Inferior parietal cortex (tissue), 1 donor: Measurements from ENCODE around the gene ATXN7L3.
A peak's percentile ranks its signal among the peaks of the same experiment; 100 is the strongest.
"Not testable (repeated sequence)": the region's sequence is repeated elsewhere in the genome, so short reads cannot be mapped to it uniquely, and the experiment has no call there.

Experiments
- DNase-seq: peaks from one replicate; pipeline ENCODE4 v3.0.0-alpha.2; 2016; ENCODE audit errors: extremely low spot score

Gene ATXN7L3, protein sequence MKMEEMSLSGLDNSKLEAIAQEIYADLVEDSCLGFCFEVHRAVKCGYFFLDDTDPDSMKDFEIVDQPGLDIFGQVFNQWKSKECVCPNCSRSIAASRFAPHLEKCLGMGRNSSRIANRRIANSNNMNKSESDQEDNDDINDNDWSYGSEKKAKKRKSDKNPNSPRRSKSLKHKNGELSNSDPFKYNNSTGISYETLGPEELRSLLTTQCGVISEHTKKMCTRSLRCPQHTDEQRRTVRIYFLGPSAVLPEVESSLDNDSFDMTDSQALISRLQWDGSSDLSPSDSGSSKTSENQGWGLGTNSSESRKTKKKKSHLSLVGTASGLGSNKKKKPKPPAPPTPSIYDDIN

DNA sequence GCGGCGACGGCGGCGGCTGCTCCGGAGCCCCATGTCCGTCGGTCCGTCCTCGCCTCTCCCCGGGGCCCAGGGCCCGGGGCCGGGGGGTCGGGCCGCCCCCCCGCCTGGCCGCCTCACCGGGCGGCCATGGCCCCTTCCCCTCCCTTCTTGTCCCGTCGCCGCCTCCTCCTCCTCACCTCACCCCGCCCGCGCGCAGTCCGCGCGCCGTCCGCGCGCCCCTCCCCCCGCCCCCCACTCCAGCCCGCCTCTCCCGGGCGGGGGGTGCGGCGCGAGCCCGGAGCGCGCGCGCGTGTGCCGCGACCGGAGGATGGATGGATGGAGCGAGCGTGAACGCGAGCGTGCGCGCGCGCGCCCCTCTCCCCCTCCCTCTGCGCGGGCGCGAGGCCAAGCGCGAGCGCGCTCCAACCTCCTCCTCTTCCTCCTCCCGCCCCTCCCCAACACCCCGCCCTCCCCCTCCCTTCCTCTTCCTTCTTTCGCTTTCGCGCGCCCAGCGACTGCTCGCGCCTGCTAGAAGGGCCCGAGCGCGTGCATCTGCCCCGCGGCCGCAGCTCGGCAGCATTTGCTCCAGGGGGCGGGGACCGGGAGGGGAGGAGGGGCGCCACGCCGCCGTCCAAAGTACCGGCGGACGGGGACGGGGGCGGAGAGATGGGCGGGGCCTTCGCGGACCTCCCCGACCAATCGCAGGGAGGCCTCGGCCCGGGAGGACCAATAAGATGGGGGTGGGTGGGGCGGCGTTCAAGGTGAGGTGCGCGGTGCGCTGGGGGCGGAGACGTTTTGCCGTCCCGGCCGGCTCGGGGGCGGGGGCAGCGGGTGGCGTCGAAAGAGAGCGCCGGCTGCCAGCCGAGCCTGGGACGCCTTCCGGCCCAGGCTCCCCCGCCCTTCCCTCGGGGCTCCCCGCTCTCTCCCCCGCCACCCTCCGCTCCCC is at the start of gene ATXN7L3:
ATXN7L3 (minus strand) TSS at position 332 of the 925 bp plus-strand sequence. CDS start 1,814 bp downstream, outside the sequence.
- peak; percentile 82 for DNase-seq

DNA sequence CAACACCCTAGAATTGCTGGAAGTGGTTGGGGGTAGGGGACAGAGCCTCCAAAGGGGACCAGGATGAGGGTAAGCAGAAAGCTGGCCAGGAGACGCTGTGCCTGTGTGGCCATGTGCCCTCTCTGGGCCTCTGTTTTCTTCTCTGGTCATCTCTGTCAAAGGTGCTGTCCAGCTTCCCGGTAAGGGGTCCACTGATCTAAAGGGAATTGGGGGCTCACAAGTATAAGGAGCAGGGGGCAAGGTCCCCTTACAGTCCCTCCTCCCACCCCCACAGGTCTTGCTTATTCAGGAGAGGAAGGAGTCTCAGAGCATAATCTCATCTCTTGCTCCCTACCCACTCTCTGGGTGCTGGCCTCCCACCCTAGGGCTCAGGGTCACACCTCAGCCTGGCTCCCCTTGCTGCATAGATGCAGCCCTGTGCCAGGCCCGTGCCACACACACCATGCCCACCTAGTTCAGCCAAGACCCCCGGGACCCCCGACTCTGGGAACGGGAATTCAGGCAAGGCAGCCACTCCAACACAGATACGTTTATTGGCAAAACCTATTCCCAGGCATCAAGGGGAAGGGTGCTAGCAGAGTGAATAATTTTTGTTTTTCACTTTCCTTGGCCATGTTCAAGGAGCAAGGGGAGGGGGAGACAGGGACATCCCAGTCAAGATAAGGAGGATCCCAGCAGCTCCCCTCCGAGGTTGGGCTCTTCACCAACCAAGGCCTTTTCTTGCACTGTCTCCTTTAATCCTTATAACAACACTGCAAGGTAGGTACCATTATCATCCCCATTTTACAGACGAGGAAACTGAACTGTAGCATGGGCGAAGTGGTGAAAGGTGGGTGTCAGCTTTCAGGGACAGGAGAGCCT is 48.4 kb upstream of the ATXN7L3 start:
- DNase-seq: no peak

DNA sequence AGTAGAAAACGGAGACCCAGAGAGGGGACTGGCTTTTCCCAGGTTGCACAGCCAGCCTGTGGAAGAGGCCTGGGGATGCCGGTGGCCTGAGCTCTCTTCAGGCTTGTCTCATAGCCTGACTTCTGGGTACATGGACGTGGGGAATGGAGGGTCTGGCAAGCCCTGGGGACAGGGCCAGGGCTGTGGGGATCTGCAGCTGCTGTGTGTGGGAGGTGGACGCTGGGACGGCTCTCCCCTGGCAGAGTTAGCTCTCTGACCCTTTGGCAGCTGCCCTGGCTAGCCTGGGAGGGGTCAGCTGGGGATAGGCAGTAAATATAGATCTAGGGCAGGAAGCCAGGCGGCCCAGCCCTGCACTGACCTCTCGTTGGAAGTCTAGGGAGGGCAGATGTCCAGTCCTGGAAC is 47.8 kb upstream of the ATXN7L3 start:
- no peak for DNase-seq

DNA sequence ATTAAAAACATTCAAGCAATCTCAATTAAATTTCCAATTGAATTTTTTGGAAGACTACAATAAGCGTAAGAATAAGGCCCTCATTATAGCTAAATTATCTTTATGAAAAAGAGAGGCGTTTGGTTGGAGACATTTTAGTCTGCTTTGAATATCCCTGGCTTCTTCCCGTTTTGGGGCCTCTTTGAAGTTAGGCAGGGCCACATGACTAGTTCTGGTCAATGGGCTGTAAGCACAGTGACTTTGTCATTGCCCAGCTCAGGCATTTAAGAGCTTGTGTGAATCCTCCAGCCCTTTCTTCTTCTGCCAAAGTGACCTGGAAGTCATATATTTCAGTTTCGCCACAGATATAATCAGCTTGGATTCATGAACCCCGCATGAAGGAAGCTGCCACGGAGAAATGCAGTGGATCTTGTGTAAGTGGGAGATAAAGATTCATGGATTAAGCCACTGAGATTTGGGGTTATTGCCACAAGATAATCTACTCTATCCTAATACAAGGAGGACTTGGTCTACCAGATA is 41.5 kb upstream of the ATXN7L3 start:
- no peak for DNase-seq

DNA sequence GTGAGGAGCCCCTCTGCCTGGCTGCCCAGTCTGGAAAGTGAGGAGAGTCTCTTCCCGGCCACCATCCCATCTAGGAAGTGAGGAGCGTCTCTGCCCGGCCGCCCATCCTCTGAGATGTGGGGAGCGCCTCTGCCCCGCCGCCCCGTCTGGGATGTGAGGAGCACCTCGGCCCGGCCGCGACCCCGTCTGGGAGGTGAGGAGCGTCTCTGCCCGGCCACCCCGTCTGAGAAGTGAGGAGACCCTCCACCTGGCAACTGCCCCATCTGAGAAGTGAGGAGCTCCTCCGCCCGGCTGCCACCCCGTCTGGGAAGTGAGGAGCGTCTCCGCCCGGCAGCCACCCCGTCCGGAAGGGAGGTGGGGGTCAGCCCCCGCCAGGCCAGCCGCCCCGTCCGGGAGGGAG is 38.2 kb upstream of the ATXN7L3 start:
- not testable (repeated sequence) for DNase-seq

DNA sequence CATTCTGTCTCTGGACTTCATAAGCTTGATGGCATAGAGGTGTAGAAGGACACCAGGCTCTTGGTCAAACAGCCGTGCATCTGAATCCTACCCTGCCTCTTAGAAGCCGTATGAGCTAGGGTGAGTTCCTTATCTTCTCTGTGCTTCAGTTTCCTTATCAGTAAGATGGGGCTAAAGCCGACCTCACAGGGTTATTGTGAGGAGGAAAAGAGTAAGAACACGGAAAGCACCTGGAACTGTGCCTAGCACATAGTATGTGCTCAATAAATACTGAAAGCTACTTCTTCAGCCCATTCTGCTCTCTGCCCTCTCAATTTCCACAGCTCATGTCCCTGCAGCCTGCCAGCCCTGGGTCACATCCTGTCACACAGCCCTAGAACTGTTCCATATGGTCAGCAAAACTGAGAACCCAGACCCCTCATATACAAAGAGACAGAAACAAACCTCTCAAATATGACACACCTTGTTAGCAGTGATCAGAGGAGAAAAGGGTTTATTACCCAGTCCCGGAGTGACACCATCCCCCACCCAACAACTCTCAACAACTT is 36.8 kb upstream of the ATXN7L3 start:
- DNase-seq: no peak

DNA sequence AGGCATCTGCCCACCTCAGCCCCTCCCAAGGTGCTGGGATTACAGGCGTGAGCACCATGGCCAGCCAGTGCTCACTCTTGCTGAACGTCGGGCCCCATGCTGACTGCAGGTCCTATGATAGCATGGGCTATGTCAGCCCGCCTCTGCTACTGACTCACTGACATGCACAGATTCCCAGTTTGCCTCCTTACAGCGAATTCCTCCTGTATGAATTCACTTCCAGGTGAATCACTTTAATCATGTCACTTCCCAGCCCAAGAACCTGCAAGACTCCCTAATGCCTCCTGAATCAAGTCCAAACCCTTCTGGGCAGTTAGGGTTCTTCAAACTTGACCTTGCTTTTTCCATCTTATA is 35.9 kb upstream of the ATXN7L3 start:
- no peak for DNase-seq

DNA sequence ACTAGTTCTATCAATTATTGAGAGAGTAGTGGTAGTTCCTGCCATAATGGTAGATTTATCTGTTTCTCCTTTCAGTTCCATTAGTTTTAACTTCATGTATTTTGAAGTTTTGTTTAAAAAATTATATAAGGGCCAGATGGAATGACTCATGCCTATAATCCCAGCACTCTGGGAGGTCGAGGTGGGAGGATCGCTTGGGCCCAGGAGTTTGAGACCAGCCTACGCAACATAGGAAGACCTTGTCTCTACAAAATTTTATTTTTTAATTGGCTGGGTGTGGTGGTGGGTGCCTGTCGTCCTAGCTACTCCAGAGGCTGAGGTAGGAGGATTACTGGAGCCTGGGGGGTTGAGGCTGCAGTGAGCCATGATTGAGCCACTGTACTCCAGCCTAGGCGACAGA is 33.9 kb upstream of the ATXN7L3 start:
- no peak for DNase-seq

DNA sequence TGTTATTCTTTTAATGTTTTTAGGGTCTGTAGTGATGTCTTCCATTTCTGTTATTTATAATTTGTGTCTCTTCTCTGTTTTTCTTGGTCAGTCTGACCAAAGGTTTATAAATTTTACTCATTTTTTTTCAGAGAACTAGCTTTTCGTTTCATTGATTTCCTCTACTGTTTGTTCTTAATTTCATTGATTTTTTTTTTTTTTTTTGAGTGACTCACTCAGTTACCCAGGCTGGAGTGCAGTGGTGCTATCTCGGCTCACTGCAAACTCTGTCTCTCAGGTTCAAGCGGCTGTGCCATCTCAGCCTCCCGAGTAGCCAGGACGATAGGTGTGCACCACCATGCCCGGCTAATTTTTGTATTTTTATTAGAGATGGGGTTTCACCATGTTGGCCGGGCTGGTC is 32.4 kb upstream of the ATXN7L3 start:
- no peak for DNase-seq

DNA sequence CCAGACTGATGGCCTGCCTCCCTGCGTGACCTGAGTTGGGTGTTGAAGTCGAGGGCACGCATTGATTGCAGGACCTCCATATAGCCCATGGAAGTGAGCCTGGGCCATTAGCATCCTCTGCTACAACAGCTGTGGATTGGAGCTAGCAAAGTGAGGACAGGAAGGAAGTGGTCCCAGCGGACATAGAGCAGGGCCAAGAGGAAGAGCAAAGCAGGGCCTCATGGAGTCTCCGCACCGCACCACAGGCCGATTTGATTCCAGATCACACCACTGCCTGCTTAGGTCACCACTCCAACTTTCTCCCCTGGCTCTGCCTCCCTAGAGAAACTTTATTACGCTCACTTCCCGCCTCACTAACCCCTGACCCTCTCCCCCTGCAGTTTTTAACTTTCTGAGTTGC is 30.5 kb upstream of the ATXN7L3 start:
- no peak for DNase-seq

DNA sequence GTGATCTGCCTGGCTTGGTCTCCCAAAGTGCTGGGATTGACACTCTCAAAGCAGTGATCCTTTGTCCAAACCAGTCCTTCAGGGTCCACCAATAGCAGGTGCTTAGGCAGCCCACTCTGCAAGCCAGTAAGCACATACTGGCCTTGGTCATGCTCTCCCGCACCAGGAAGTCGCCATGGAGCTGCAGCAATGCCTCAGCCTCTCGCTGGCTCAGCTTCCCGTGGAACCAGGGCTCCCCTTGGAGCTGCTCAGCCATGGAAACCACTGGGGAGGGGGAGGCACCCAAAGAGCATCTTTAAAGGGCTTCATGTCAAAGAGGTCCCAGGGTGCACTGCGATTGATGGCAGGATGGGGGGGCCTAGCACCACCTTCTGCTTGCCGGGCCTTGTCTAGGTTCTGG is 29.4 kb upstream of the ATXN7L3 start:
- DNase-seq: no peak

DNA sequence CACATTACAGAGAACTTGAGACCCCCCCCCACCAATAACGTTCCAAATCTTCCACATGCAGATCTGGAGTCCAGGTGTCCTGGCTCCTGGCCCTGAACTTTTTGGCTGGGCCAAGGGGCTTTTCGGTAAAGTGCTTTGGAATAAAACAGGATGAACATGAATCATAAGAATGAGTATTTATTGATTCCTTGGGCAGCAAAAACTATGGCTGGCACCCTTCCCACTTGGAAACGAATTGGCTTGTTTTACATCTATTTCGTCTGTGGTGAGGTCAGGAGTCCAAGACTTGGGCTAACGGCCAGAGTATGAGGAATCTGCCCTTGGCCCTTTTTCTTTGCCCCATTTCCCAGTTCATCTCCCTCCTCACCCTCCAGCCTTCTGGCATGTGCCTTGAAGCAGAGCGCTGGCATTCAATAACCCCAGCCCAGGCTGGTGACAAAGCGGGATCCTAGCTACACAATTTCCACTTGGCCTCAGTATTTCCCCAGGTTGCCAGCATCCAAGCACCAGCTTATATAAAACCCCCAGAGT is 23.9 kb upstream of the ATXN7L3 start:
- DNase-seq: no peak

DNA sequence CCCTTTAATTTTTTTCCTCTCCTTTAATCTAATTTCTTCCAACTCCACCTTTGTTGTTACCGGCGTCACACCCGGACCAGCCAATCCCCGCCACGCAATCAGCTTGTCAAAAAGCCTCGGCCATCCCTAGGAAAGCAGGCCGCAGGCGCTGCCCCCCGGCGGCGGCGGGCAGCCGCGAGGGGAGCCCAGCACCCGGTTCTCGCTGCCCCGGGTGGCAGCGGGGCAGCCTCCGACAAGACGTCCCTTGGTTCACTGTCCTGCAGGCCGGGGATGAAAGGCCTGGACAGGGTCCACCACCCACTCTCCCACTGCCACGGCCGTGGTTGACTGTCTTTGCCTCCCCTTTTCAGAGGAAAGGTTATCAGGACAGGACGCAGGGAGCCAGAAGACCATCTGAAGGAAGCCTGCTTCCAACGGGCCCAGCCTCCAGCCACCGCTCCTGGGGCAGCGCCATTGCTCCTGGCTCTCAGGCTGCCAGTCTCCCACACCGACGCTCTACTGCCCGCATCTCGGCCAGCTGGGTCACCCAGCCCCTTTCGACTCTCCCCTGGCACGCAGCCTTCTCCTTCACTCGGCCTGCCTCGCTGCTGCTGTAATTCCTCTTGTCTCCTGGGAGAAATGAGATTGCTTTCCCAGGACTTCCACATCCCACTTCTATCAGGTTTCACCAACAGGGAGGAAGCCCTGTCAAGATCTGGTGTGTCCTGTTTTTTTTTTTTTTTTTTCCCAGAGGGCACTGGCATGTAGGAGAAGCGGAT is 22.6 kb upstream of the ATXN7L3 start:
- peak; percentile 81 for DNase-seq

DNA sequence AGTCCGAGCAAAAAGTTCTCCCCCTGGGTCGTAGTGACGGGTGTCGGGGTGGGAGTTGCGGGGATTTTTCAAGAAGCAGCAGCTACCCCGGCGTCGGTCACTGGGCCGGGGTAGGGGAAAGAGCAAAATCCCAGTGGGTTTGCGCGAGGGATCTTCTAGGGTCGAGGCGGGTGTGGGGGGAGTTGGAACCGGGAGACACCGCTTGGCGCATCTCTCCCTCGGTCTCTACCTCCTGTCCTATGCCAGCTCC is 22.1 kb upstream of the ATXN7L3 start:
- DNase-seq: no peak

DNA sequence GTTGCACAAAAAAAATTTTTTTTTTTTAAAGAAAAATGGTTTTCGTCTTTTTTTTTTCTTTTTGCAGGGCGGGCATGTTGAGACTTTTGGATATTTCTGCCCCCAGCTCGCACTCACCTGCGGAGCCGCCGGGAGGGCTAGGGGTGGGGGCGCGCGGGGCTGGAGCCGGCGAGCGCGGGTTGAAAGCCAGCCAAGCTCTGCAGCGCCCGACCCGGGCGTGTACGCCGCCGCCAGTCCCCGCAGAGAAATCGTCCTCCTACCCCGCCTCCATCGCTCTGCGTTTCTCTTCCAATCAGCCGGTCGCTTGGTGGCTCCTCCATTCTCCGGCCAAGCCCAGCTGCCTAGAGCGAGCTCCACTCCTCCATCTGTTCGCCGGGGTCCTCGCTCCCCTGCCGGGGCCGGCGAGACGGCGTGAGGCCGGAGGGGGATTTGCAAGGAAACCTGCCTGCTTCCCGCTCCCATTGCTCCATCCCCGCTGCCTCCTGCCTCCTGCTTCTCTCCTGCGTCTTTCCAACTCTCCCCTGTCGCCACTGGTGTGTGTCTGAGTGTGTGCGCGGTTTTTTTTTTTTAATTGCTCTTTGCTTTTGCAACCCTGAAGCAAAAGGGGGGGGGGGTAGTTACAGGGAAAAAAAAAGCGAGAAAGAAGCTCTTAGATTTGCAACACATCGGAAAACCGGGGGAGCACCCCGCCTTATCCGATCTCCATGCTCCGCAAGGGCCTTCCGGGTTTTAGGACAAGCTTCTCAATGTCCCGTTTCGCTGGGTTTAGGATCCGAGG is 21.6 kb upstream of the ATXN7L3 start:
- peak; percentile 78 for DNase-seq

DNA sequence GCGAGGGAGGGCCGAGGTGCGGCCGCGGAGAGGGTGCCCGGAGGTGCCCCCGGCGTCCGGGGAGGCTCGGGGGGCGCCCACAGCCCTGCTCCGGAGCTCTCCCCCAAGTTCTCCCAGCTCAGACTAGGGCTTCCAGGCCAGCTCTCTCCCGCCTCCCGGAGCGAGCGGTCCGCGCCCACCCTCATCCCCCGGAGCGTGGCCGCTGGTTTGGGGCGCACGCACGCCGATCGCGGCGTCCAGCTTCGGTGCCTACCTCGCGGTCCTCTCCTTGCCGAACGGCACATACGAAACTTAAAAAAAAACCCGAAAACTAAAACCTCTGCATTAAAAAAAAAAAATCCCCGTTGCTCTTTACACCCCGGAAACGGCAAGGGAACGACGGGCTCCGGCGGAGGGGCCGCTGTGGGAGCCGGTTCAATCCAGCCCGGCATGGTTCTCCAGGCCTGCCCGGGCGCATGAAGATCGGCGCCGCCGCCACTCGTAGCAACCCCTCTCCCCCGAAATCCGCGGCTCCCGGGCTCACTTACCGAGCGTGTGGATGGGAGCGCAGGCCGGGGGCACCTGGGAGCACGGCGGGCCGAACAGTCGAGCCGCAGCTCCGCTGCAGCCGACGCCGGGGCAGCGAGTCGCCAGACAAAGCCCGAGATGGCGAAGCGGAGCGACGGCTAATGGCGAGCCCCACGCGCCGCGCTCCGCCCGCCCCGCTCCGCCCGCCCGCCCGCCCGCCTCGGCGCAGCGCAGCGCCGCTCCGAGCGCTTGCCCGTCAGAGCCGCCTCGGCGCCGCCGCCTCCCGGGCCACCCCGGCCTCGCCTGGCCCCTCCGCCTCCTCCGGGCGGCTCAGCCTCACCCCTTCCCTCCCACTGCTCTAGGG is 20.8 kb upstream of the ATXN7L3 start:
- DNase-seq: no peak

DNA sequence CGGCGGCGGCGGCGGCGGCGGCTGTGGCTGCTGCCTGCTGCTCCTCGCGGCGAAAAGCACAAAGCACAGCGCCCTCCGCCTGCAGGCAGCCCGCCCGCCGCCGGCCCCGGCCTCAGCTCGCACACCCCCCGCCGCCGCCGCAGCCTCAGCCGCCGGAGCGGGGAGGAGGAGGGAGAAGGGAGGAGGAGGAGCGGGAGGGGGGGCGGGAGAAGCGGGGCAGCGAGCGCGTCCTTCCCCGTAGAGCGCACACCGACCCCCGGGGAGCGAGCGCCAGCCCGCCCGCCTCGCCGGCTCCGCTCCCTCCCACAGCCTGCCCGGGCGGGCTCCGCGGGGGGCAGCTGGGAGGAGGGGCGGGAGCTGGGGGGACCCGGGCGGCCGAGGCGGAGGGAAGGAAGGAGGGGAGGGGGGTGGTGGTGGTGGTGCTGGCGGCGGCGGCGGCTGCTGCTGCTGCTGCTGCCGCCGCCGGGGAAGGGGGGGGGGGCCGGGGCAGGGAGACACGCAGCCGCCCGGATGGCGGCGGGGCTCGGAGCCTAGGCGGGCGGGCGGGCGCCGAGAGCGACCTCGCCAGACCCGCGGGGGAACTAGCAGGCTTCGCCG is 20.0 kb upstream of the ATXN7L3 start, which contains the start of gene UBTF:
UBTF (minus strand) TSS at position 60 of the 597 bp plus-strand sequence. CDS start 1,446 bp downstream, outside the sequence.
- no peak for DNase-seq

DNA sequence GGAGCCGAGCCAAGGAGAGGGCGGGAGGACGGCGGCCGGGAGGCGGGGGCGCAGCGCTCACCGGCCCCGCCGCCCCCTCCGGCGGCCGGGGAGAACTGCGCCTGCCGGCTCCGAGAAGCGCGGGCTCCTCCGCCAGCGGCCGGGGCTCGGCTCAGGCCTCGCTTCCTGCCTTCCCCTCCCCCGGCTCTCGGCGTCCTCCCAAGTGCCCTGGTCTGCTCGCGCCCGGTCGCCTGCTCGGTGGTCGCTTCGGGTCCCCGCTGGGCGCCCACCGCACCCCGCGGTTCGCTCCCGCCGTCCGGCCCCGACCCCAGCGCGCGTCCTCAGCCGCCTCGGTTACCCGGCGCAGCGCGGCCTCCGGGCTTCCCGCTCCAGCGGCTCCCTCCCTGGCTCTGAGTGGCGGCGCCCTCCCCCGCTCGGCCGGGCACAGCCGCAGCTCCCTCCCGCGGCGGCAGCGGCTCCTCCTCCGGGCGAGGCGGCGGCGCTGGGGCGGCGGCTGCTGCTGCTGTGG is 19.5 kb upstream of the ATXN7L3 start:
- DNase-seq: no peak
